Activated CD8-positive, alpha-beta memory T cell treated with anti-CD3 and anti-CD28 coated beads for 24 hours (primary cell): ENCODE measurements around the gene CLEC16A.

Experiments
- DNase-seq: peaks from one replicate; pipeline ENCODE4 v3.0.0-alpha.2; 2020

The CLEC16A gene

GRCh38 chr16:11023262-11024039, 79.1 kb downstream of the CLEC16A start:
- DNase-seq: no peak

GRCh38 chr16:11024333-11025053, 80.1 kb downstream of the CLEC16A start:
- DNase-seq: no peak

GRCh38 chr16:11025120-11025531, 80.8 kb downstream of the CLEC16A start:
- no peak for DNase-seq

GRCh38 chr16:11029948-11030347, 85.6 kb downstream of the CLEC16A start:
- DNase-seq: no peak

GRCh38 chr16:11030990-11031510, 86.7 kb downstream of the CLEC16A start:
- no peak for DNase-seq

- peak; percentile 52 for DNase-seq
These were observed 87.9 kb downstream of the CLEC16A start for GRCh38 chr16:11032000-11032921.

- no peak for DNase-seq
These were observed 88.5 kb downstream of the CLEC16A start for GRCh38 chr16:11032922-11033291.

- DNase-seq: peak; percentile 13
These were observed 89.5 kb downstream of the CLEC16A start for GRCh38 chr16:11033629-11034420.

GRCh38 chr16:11034481-11034931, 90.1 kb downstream of the CLEC16A start:
- peak; percentile 42 for DNase-seq

- peak; percentile 1 for DNase-seq
These were observed 90.7 kb downstream of the CLEC16A start for GRCh38 chr16:11035096-11035495.

GRCh38 chr16:11036040-11036439, 91.7 kb downstream of the CLEC16A start:
- peak; percentile 32 for DNase-seq

GRCh38 chr16:11036868-11037410, 92.6 kb downstream of the CLEC16A start:
- DNase-seq: no peak

GRCh38 chr16:11038305-11038704, 93.9 kb downstream of the CLEC16A start:
- no peak for DNase-seq

- no peak for DNase-seq
These were observed 94.4 kb downstream of the CLEC16A start for GRCh38 chr16:11038777-11039176.

GRCh38 chr16:11039726-11040125, 95.4 kb downstream of the CLEC16A start:
- DNase-seq: no peak

GRCh38 chr16:11042191-11042590, 97.8 kb downstream of the CLEC16A start:
- no peak for DNase-seq

GRCh38 chr16:11045441-11045840, 101.1 kb downstream of the CLEC16A start:
- DNase-seq: no peak

GRCh38 chr16:11045846-11046245, 101.5 kb downstream of the CLEC16A start:
- no peak for DNase-seq

GRCh38 chr16:11046382-11046931, 102.1 kb downstream of the CLEC16A start:
- no peak for DNase-seq

- no peak for DNase-seq
These were observed 102.7 kb downstream of the CLEC16A start for GRCh38 chr16:11047057-11047456.
